Stimulated activated CD4-positive, alpha-beta T cell treated with anti-CD3 and anti-CD28 coated beads, Interleukin-2, amount 100 ng/mL, for 4 hours (primary cell): Measurements from ENCODE around the gene ADAMTS14.

Source experiments
- DNase-seq: peaks from one replicate; pipeline ENCODE4 v3.0.0-alpha.2; 2020; ENCODE audit warnings: low read depth

ADAMTS14 gene

GRCh38 chr10:70692043-70692603 is 19.8 kb downstream of the ADAMTS14 start:
- no peak for DNase-seq

DNA sequence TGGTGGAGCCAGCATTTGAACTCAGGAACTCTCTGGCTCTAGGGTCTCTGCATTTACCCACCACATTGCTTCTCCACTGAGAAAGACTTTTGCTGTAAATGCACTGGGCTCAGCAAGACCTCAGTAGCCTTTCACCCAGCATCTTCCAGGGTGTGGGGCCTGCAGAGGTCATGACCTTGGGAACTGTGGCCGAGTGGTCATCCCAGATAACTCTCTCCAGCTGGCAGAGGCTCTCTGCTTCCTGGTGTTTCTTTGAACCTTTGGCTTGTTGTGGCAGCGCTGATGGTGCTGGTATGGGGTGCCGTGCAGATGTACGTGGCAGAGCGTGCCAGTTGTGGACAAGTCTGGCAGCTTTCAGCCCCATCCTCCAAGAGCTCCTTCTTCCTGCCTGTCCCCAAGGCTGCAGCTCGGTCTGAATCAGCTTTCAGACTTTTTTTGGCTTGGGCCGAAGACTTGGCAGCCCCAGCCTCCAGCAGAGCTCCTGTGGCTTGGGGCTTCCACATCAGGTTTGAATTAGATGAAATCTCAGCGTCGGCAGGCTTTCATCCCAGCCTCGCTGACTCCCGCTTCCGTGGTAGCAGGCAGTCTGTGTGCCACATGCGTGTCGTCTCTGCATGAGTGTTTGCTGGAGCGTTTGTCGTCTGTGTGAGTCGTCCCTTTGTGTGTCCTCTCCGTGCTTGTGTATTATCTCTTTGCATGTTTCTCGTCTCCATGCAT is 21.5 kb downstream of the ADAMTS14 start:
- DNase-seq: no peak

- DNase-seq: no peak
Measured at GRCh38 chr10:70694418-70695141, 22.3 kb downstream of the ADAMTS14 start.

DNA sequence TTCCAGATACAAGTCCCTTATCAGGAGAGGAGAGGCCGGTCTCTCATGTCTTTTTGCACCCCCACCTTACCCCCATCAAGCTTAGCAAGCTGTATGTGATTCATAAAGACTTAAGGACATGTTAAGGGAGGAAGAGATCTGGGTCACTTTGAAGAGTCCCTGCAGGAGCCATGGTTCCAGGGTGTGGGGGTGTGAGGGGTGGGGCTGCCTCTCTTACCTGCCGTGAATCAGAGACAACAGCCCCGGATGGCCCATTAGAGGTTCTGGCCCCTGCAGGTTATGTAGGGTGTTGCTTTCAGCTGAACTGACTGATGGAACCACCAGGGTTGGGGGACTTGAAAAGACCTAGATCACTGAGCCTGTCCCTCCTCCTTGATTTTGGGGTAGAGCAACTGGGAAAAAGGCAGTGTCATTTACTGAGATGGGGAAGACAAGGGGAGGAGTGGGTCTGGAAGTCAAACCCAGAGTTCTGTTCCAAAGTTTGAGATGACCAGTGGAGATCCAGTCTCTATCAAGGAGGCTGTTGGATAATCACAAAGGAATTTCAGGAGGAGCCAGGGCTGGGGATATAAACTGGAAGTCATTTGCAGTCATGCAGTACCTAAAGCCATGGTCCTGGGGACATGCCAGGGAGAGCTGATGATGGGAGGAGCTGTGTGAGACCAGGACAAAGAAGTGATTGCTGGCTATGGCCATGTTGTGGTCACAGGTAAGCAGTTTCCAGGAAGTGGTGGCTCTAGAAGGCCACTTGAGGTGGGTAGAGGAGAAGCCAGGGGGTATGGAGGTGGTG is 23.1 kb downstream of the ADAMTS14 start:
- DNase-seq: no peak

- no peak for DNase-seq
Measured at GRCh38 chr10:70698211-70698610, 25.9 kb downstream of the ADAMTS14 start.

- DNase-seq: no peak
Measured at GRCh38 chr10:70699063-70699658, 26.9 kb downstream of the ADAMTS14 start.

GRCh38 chr10:70699659-70700174 is 27.4 kb downstream of the ADAMTS14 start:
- DNase-seq: no peak

GRCh38 chr10:70702190-70702763 is 30.0 kb downstream of the ADAMTS14 start:
- no peak for DNase-seq

DNA sequence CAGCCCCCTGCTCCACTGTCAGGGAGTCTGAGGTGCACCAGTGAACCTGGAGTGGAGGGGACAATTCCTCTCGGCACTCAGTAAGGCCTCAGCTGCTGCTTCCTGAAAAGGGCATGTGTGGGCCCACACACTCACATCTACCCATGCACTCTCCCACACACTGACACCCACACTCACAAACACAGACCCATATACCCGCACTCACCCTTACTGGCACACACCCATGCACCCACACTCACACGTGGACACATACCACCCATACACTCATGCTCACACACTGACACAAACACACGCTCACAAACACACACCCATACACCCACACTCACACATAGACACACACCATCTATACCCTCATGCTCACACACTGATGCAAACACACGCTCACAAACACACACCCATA is 31.9 kb downstream of the ADAMTS14 start:
- DNase-seq: no peak

DNA sequence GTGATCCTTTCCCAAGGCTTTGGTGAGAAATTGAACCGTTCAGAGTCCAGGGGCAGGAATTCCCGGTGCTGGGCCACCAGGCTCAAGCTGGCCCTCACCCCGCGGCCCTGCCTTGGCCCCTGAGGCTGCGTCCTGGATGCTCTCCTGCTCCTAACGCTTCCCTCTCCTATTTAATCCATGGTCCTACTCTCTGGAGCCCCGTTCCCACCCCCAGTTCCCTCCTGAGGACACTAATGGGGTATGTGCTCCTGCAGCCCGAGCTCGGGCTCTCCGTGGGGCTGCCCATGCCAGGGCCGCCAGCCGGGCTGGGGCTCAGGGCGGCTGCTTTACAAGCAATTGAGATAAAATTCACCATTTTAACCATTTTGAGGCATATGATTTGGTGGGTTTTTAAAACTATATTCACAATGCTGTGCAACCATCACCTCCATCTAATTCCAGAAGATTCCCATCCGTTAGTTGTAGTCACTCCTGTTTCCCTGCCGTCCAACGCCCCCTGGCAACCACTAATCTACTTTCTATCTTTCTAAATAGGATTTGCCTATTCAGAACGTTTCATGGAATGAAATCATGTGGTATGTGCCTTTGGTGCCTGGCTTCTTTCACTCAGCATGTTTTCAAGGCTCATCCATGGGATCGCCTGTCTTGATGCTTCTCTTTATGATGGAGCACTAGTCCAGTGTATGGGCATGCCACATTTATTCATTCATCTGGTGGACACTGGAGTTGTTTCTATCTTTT is 33.0 kb downstream of the ADAMTS14 start:
- DNase-seq: no peak

DNA sequence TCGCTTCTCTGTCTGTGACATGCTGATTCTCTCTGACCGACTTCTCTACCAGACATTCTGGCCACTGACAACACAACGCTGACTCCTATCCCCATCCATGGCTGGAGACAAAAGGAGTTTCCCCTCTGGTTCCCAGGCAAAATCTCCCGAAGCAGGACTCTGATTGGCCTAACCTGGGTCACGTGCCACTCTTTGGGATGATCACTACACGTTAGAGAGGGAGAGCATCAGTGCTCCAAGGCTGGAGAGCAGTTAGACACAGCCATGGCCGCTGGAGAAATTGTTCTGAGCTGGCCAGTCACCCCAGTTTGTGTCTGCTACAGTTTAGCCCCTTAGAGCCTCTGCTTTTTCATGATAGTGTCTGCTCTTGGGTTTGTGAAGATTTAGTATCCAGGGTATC is 38.9 kb downstream of the ADAMTS14 start:
- DNase-seq: no peak

DNA sequence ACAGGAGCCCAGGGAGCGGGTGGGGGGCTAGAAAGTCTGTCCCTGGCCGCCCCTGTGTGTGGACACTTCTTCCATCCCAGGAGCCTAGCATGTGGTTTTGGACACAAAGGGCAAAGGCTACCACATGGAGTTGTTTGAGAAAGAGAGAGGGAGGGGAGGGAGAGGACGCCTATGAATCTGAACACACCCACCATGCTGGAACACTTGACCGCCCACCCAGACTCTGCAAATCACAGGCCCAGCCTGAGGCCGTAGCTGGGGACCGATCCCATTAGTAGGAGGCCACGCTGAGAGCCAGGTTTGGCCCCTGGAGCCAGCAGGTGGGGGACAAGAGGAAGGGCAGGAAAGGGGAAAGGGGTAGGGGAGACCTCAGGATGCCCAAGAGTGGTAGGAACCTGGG is 39.6 kb downstream of the ADAMTS14 start:
- DNase-seq: no peak

DNA sequence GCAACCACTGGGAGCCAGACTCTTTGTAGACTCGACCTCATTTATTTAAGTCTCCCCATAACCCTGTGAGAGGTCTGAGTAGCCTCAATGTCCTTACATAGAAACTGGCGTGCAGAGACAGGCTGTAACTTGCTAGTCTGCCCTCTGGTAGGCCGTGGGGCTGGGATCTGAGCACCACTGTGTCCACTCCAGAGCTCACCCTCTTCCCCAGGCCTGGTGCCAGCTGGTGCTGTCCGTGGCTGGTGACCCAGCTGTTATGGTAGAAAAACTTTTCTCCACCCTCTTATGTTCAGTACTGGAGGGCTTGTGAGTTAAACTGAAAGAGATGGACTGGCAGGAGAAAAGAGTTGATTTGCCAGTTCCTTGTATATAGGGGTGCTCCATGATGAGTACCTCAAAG is 41.9 kb downstream of the ADAMTS14 start:
- no peak for DNase-seq

- DNase-seq: no peak
Measured at GRCh38 chr10:70714951-70715350, 42.6 kb downstream of the ADAMTS14 start.

GRCh38 chr10:70715853-70716795 is 43.8 kb downstream of the ADAMTS14 start:
- DNase-seq: no peak

GRCh38 chr10:70722820-70723424 is 50.6 kb downstream of the ADAMTS14 start:
- no peak for DNase-seq

DNA sequence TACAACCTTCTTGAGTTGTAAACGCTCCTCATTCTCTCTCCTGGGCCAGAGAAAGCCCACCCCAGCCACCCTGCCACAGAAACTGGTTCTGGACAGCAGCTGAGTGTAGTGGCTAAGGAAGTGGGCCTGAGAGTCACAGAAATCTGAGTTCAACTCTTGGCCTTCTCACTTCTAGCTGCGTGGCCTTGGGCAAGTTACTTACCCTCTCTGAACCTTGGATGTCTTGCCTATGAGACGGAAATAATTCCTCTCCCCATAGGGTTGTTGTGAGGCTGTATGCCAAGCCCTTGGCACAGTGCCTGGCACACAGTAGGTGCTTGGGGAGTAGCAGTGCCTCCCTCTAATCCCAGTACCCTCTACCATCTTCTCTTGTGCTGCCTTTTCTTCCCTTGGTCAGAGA is 51.5 kb downstream of the ADAMTS14 start:
- DNase-seq: no peak

DNA sequence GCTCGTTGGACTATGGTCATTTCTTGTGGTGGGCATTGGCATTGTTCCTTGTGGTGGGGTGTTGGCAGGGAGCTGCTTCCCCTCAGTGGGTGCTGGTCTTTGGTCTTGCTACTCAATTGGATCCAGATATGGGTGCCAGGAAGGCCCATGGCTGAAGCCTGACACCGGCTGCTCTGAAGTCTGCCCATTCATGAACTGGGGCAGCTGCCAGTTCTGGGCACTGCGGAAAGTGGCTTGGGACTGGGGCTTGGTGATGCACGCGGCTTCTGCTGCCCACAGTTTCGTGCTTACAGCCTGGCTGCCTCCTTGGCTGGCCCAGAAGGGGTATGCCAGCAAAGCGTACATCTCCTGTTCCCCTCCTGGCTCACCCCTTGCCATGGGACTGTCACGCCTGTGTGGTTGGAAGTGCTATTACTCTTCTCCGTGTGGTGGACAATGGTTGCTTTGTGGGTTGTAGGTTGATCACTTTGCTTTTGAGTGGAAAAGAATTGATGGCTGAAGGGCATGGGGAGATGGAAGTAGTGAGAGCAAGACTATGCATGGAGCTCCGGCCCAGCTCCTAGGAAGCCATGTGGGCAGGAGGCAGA is 54.7 kb downstream of the ADAMTS14 start:
- no peak for DNase-seq

GRCh38 chr10:70728328-70728727 is 56.0 kb downstream of the ADAMTS14 start:
- no peak for DNase-seq
